OCI-M1 (cell line): Measurements from ENCODE around the gene IL20.

Source experiments
- DNase-seq: peaks from one replicate; lab custom pipeline; 2025; lab: John Stamatoyannopoulos, UW

The IL20 gene

GRCh38 chr1:206864939-206865671 lies at the start of gene IL20:
Gene IL20, plus strand, starts transcription at chr1:206865623. Its CDS starts 230 bp downstream, at chr1:206865853.
- DNase-seq, result peak; percentile 93

- peak; percentile 98 for DNase-seq
Observed at GRCh38 chr1:206816390-206817287, 48.8 kb upstream of the IL20 start.

- no peak for DNase-seq
Observed at GRCh38 chr1:206821493-206821892, 43.9 kb upstream of the IL20 start.

- no peak for DNase-seq
Observed at GRCh38 chr1:206823727-206824126, 41.7 kb upstream of the IL20 start.

- DNase-seq, result no peak
Observed at GRCh38 chr1:206824331-206824730, 41.1 kb upstream of the IL20 start.

GRCh38 chr1:206826394-206826793 lies 39.0 kb upstream of the IL20 start:
- DNase-seq, result no peak

GRCh38 chr1:206828061-206828460 lies 37.4 kb upstream of the IL20 start:
- DNase-seq, result no peak

- DNase-seq, result no peak
Observed at GRCh38 chr1:206828765-206829164, 36.7 kb upstream of the IL20 start.

- DNase-seq, result no peak
Observed at GRCh38 chr1:206829282-206829681, 36.1 kb upstream of the IL20 start.

GRCh38 chr1:206829875-206830274 lies 35.5 kb upstream of the IL20 start:
- peak; percentile 28 for DNase-seq

- no peak for DNase-seq
Observed at GRCh38 chr1:206831650-206832049, 33.8 kb upstream of the IL20 start.

GRCh38 chr1:206832352-206832880 lies 33.0 kb upstream of the IL20 start:
- peak; percentile 59 for DNase-seq

GRCh38 chr1:206833106-206833680 lies 32.2 kb upstream of the IL20 start:
- DNase-seq, result peak; percentile 78

GRCh38 chr1:206833801-206834200 lies 31.6 kb upstream of the IL20 start:
- DNase-seq, result no peak

- DNase-seq, result no peak
Observed at GRCh38 chr1:206834217-206834616, 31.2 kb upstream of the IL20 start.

GRCh38 chr1:206834711-206835110 lies 30.7 kb upstream of the IL20 start:
- no peak for DNase-seq

GRCh38 chr1:206835186-206835585 lies 30.2 kb upstream of the IL20 start:
- no peak for DNase-seq

- no peak for DNase-seq
Observed at GRCh38 chr1:206836111-206836510, 29.3 kb upstream of the IL20 start.

- no peak for DNase-seq
Observed at GRCh38 chr1:206839006-206839560, 26.3 kb upstream of the IL20 start.

- no peak for DNase-seq
Observed at GRCh38 chr1:206839857-206840256, 25.6 kb upstream of the IL20 start.

GRCh38 chr1:206841609-206842323 lies 23.7 kb upstream of the IL20 start:
- DNase-seq, result no peak

- no peak for DNase-seq
Observed at GRCh38 chr1:206842854-206843253, 22.6 kb upstream of the IL20 start.
